ENCODE data around the gene ZCCHC24. TPM values are rescaled to one million over a fixed set of nuclear protein-coding genes. Genes with fewer than 3 reads are reported as not detected.

The ZCCHC24 gene
- 10.3 and 19.3 TPM in 2 replicates for total RNA-seq

DNA sequence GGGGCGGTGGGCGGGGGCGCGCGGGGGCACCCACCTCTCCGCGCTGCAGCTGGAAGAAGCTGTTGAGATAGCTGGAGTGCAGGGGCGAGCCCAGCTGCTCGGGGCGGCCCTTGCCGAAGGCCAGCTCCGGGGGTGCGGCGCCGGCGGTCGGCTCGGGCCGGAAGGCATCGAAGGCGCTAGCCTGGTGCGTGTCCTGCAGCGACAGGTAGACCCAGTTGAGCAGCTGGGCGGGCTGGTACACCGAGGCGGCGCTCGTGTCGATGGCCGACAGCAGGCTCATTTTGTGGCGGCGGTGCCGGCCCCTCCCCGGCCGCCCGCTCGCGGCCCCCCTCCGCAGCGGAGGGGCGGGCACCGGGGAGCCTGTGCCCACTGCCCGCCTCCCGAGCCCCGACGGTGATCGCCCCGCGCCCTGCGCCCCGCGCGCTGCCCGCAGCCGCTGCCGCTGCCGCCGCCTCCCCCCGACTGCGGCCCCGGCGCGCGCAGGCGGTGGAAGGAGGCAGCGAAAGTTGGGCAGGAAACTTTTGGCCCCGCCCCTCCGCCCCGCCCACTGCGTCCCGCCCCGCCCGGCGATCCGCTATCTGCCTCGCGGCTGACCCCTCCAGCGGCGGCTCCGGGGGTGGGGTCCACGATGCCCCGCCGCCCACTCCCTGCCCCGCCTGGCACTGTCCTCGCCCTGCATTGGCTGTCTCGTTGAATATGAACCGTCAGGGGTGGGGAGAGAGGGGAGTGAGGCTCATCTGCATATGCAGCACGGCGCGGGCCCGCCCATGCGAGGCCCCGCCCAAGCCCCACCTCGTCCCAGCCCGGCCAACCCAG lies at the start of gene ZCCHC24:
Gene ZCCHC24, minus strand, starts transcription at position 464 of the 816 bp plus-strand sequence. Its CDS starts 184 bp downstream, at position 280.

DNA sequence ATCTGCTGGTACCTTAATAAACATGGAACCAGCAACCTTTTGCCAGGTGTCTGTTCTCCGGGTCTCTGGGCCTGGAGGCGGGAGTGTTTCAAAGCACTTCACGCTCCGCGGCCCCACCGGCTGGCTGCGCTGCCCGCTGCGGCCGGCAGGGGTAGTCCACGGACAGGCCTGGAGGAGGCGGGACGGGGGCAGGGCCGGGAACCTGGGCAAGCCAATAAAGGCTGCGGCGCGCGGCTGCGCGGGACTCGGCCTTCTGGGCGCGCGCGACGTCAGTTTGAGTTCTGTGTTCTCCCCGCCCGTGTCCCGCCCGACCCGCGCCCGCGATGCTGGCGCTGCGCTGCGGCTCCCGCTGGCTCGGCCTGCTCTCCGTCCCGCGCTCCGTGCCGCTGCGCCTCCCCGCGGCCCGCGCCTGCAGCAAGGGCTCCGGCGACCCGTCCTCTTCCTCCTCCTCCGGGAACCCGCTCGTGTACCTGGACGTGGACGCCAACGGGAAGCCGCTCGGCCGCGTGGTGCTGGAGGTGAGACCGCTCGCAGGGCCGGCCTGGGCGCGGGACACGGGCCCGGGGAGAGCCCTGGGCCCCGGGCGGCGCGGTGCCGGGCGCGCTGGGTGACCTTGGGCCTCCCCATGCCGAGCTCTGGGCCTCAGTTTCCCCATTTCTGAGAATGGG lies 98.1 kb downstream of the ZCCHC24 start, which contains the start of gene PPIF:
Gene PPIF, plus strand, starts transcription at position 244 of the 668 bp plus-strand sequence. Its CDS starts 80 bp downstream, at position 324.

Other genes with a start within 250 kb of the ZCCHC24 start
- gene PPIF, start 98.2 kb downstream of the ZCCHC24 start, total RNA-seq, result 33.6 and 67.0 TPM in 2 replicates
- under 0.01 and 0.49 TPM in 2 replicates for gene EIF5AL1, start 66.9 kb upstream of the ZCCHC24 start, total RNA-seq
- gene SFTPA2, start 114.8 kb upstream of the ZCCHC24 start, total RNA-seq, result not detected in 2 replicates
- not detected in 2 replicates for gene SFTPA1, start 165.3 kb upstream of the ZCCHC24 start, total RNA-seq

Measured in mesangial cell (primary cell).